K562 (cell line): ENCODE data around the gene ACTL6A. TPM values are rescaled to one million over a fixed set of nuclear protein-coding genes. Genes with fewer than 3 reads are reported as not detected.

Experiments
- DACH1 ChIP-seq: fragments of 450-650 bp; IDR thresholded peaks from 2 replicates; pipeline ENCODE4 v1.6.1; 2018; ENCODE audit not compliant: partially characterized antibody
- HDAC1 ChIP-seq, 2 experiments: fragments of 450-650 bp; IDR thresholded peaks; 2 replicates each; pipeline ENCODE4 v1.6.1; 2016 to 2017; ENCODE audit warnings: inconsistent platforms in 1 of 2, mild to moderate bottlenecking in 1 of 2, moderate library complexity in 1 of 2
- HOXB6 ChIP-seq: fragments of 250-450 bp; sonication (Bioruptor Pico); IDR thresholded peaks from 2 replicates; pipeline ENCODE4 v1.5.1; 2022; ENCODE audit warnings: mild to moderate bottlenecking, borderline replicate concordance
- LCOR ChIP-seq: sonication (generic); formaldehyde crosslinking; IDR thresholded peaks from 2 replicates; pipeline ENCODE4 v1.8.0; 2022; ENCODE audit warnings: mild to moderate bottlenecking, missing genetic modification reagents
- MCM7 ChIP-seq, 2 experiments: fragments of 450-650 bp; IDR thresholded peaks; 2 replicates each; pipeline ENCODE4 v1.6.1; 2016 to 2018
- MIER1 ChIP-seq: fragments of 450-650 bp; IDR thresholded peaks from 2 replicates; pipeline ENCODE4 v1.6.1; 2016; ENCODE audit warnings: antibody characterized with exemption, mild to moderate bottlenecking, low read depth
- MYC ChIP-seq, 2 experiments: fragments of 250-450 bp in 1 of 2; sonication (Bioruptor Pico) in 1 of 2; IDR thresholded peaks; 2 replicates each; pipeline versions ENCODE4 v1.5.1 to v1.6.1; 2012 to 2021; ENCODE audit warnings: low read depth in 2 of 2, borderline replicate concordance in 1 of 2, improper control_type of control experiment in 1 of 2, low read length in 1 of 2, mild to moderate bottlenecking in 1 of 2, moderate library complexity in 1 of 2
- NFRKB ChIP-seq: fragments of 450-650 bp; IDR thresholded peaks from 2 replicates; pipeline ENCODE4 v1.6.1; 2016; ENCODE audit warnings: low read depth
- NR2C1 ChIP-seq, 2 experiments: fragments of 450-650 bp; IDR thresholded peaks; 2 replicates each; pipeline ENCODE4 v1.6.1; 2017; ENCODE audit warnings: mild to moderate bottlenecking in 2 of 2, antibody characterized with exemption in 1 of 2, inconsistent platforms in 1 of 2, missing compliant biosample characterization in 1 of 2, missing genetic modification characterization in 1 of 2
- OTX1 ChIP-seq: fragments of 450-650 bp; formaldehyde crosslinking; IDR thresholded peaks from 2 replicates; pipeline ENCODE4 v1.4.0; 2022; ENCODE audit warnings: mild to moderate bottlenecking
- SIX5 ChIP-seq, 2 experiments: IDR thresholded peaks; 2 replicates each; pipeline ENCODE4 v1.6.1; 2011; ENCODE audit warnings: low read length in 2 of 2, borderline replicate concordance in 1 of 2, low read depth in 1 of 2, mild to moderate bottlenecking in 1 of 2, moderate library complexity in 1 of 2; ENCODE audit not compliant: insufficient read depth in 1 of 2
- SREBF1 ChIP-seq: fragments of 150-350 bp; IDR thresholded peaks from 2 replicates; pipeline ENCODE4 v1.6.1; 2014; ENCODE audit warnings: antibody characterized with exemption, low read depth, low read length, borderline replicate concordance
- STAG1 ChIP-seq: sonication (generic); formaldehyde crosslinking; IDR thresholded peaks from 2 replicates; pipeline ENCODE4 v1.5.0; 2020; ENCODE audit warnings: missing genetic modification reagents, borderline replicate concordance
- UBTF ChIP-seq, 2 experiments: IDR thresholded peaks; 2 replicates each; pipeline ENCODE4 v1.6.1; 2012; ENCODE audit warnings: improper control_type of control experiment in 2 of 2, low read depth in 2 of 2, low read length in 2 of 2, borderline replicate concordance in 1 of 2
- YY1 ChIP-seq, 3 experiments: IDR thresholded peaks; 2 replicates each; pipeline ENCODE4 v1.6.1; 2011; ENCODE audit warnings: low read length in 2 of 3, mild to moderate bottlenecking in 2 of 3, moderate library complexity in 2 of 3, borderline replicate concordance in 1 of 3, control low read depth in 1 of 3, low read depth in 1 of 3; ENCODE audit not compliant: insufficient read depth in 3 of 3, insufficient replicate concordance in 2 of 3, control insufficient read depth in 1 of 3, insufficient read length in 1 of 3; ENCODE audit errors: extremely low read depth in 1 of 3
- ZNF408 ChIP-seq: fragments of 250-450 bp; sonication (Bioruptor Pico); IDR thresholded peaks from 2 replicates; pipeline ENCODE4 v1.4.0; 2020; ENCODE audit warnings: low read depth, mild to moderate bottlenecking, moderate library complexity
- ZNF77 ChIP-seq: fragments of 250-450 bp; sonication (Bioruptor Pico); IDR thresholded peaks from 2 replicates; pipeline ENCODE4 v1.5.0; 2020
- ZNF778 ChIP-seq: fragments of 450-650 bp; formaldehyde crosslinking; IDR thresholded peaks from 2 replicates; pipeline ENCODE4 v1.4.0; 2020; ENCODE audit warnings: mild to moderate bottlenecking, moderate library complexity
- polyA plus RNA-seq, 8 experiments: library from polyadenylated mRNA; depleted of rRNA in 4 of 8; stranded (reverse) in 5 of 8; unstranded in 3 of 8; fragments of >200 nt; fragmentation: Nextera tagmentation in 2 of 8; fragmentation: Illumina TruSeq in 1 of 8; extraction: Ambion mirVana in 2 of 8; extraction: Trizol in 1 of 8; gene quantifications; 2 replicates each; pipeline versions ENCODE4 v1.2.1 to v1.2.3, GENCODE V29; 2011 to 2014; ENCODE audit warnings: inconsistent platforms in 1 of 8, missing spikeins in 1 of 8
- total RNA-seq, 7 experiments: library from RNA; depleted of rRNA in 6 of 7; stranded (reverse); fragments of >200 nt in 6 of 7; fragmentation: Illumina TruSeq in 2 of 7; extraction: Trizol in 2 of 7; gene quantifications; 2 replicates each; pipeline versions ENCODE4 v1.2.1 to v1.2.3, GENCODE V29; 2011 to 2021; ENCODE audit warnings: low replicate concordance in 1 of 7
- TF ChIP-seq, protein P1 (sequence below), 2 experiments: fragments of 450-650 bp; conservative IDR thresholded peaks; 2 replicates each; pipeline ENCODE4 v1.6.1; 2017; ENCODE audit warnings: mild to moderate bottlenecking in 2 of 2, moderate library complexity in 2 of 2
- TF ChIP-seq, protein P2 (sequence below): fragments of 150-350 bp; conservative IDR thresholded peaks from 2 replicates; pipeline ENCODE4 v1.6.1; 2014; ENCODE audit warnings: low read length

The ACTL6A gene
- total and polyA plus RNA-seq, 9 of the 15 experiments (the other 6 are each of a cell fraction or from before 2014, with no cell fraction given), result 107 to 243 (median 157) TPM

DNA sequence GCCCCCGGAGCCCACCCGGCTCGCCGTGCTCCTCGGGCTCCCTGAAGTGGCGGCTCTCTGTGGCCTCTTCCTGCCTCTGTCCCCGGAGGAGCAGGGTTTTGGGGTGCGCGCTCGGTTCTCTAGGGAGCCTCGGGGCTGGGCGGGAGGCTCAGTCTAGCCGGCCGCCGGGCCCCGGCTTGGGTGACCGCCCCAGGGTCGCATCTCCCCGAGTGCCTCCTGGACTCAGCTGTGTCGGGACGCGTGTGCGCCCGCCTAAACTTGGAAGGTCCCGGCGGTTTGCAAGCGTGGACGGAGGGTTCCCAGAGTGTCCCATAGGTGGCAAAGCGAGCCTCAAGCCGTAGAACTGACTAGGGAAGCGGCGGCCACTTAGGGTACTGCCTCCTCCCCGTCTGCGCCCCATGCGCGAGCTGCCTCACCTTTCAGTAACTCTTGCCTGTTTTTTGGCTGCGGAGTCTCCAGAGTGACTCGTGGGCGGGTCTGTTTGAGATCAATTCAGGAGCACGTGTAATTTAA is 601 bp downstream of the ACTL6A start (continued):
- TF ChIP-seq NFRKB (no peak), HOXB6 (CRISPR knock-in tag) (no peak), HDAC1 (IDR thresholded peaks at IDR 0.05) (peak in 1 of 2 experiments; percentile 18; a peak in 2 of 4 replicates), ZNF778 (CRISPR knock-in tag) (no peak), ZNF77 (CRISPR knock-in tag) (no peak), MCM7 (IDR thresholded peaks at IDR 0.05) (no peak), ZNF408 (CRISPR knock-in tag) (no peak), UBTF (IDR thresholded peaks at IDR 0.05; ENCODE audit: borderline replicate concordance in 1 of 2, low read depth in 2 of 2, low read length in 2 of 2) (peak; percentile 61 to 82; a peak in 1 of 4 replicates), MIER1 (no peak), MYC (IDR thresholded peaks at IDR 0.05; ENCODE audit: low read depth, low read length) (0 out of 2 replicates have a peak, but pooled peaks have one; percentile 53), MYC (CRISPR knock-in tag; IDR thresholded peaks at IDR 0.05; ENCODE audit: borderline replicate concordance, low read depth) (no peak), YY1 (IDR thresholded peaks at IDR 0.05; ENCODE audit: borderline replicate concordance in 1 of 3, control insufficient read depth in 1 of 3, extremely low read depth in 1 of 3, insufficient read depth in 3 of 3, insufficient read length in 1 of 3, insufficient replicate concordance in 2 of 3, low read depth in 1 of 3, low read length in 2 of 3) (peak in 1 of 3 experiments; percentile 44), OTX1 (CRISPR knock-in tag) (0 out of 2 replicates have a peak, but pooled peaks have one; percentile 13), LCOR (CRISPR knock-in tag) (peak; percentile 42; the same call in 1 of the 2 replicates), STAG1 (no peak), SIX5 (IDR thresholded peaks at IDR 0.05; ENCODE audit: borderline replicate concordance in 1 of 2, insufficient read depth in 1 of 2, low read depth in 1 of 2, low read length in 2 of 2) (no peak), SREBF1 (no peak), DACH1 (no peak), NR2C1 (IDR thresholded peaks at IDR 0.05) (no peak), NR2C1 (tag; IDR thresholded peaks at IDR 0.05) (no peak)
- TF ChIP-seq, protein P1, sequence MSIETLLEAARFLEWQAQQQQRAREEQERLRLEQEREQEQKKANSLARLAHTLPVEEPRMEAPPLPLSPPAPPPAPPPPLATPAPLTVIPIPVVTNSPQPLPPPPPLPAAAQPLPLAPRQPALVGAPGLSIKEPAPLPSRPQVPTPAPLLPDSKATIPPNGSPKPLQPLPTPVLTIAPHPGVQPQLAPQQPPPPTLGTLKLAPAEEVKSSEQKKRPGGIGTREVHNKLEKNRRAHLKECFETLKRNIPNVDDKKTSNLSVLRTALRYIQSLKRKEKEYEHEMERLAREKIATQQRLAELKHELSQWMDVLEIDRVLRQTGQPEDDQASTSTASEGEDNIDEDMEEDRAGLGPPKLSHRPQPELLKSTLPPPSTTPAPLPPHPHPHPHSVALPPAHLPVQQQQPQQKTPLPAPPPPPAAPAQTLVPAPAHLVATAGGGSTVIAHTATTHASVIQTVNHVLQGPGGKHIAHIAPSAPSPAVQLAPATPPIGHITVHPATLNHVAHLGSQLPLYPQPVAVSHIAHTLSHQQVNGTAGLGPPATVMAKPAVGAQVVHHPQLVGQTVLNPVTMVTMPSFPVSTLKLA (conservative IDR thresholded peaks at IDR 0.05), result peak in 1 of 2 experiments; percentile 10; a peak in 3 of 4 replicates
- TF ChIP-seq, protein P2, sequence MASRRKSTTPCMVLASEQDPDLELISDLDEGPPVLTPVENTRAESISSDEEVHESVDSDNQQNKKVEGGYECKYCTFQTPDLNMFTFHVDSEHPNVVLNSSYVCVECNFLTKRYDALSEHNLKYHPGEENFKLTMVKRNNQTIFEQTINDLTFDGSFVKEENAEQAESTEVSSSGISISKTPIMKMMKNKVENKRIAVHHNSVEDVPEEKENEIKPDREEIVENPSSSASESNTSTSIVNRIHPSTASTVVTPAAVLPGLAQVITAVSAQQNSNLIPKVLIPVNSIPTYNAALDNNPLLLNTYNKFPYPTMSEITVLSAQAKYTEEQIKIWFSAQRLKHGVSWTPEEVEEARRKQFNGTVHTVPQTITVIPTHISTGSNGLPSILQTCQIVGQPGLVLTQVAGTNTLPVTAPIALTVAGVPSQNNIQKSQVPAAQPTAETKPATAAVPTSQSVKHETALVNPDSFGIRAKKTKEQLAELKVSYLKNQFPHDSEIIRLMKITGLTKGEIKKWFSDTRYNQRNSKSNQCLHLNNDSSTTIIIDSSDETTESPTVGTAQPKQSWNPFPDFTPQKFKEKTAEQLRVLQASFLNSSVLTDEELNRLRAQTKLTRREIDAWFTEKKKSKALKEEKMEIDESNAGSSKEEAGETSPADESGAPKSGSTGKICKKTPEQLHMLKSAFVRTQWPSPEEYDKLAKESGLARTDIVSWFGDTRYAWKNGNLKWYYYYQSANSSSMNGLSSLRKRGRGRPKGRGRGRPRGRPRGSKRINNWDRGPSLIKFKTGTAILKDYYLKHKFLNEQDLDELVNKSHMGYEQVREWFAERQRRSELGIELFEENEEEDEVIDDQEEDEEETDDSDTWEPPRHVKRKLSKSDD, result no peak
